D341Med (cell line): ENCODE data around the gene RAB4B.
"Not testable (repeated sequence)": the region's sequence is repeated elsewhere in the genome, so short reads cannot be mapped to it uniquely, and the experiment has no call there.

Source experiments
- DNase-seq: peaks from one replicate; pipeline ENCODE4 v3.0.0; 2012; ENCODE audit warnings: low spot score

RAB4B gene

GRCh38 chr19:40803857-40804782 is 26.1 kb downstream of the RAB4B start:
- DNase-seq = no peak

- peak; percentile 53 for DNase-seq
Measured at GRCh38 chr19:40804783-40805242, 26.8 kb downstream of the RAB4B start.

DNA sequence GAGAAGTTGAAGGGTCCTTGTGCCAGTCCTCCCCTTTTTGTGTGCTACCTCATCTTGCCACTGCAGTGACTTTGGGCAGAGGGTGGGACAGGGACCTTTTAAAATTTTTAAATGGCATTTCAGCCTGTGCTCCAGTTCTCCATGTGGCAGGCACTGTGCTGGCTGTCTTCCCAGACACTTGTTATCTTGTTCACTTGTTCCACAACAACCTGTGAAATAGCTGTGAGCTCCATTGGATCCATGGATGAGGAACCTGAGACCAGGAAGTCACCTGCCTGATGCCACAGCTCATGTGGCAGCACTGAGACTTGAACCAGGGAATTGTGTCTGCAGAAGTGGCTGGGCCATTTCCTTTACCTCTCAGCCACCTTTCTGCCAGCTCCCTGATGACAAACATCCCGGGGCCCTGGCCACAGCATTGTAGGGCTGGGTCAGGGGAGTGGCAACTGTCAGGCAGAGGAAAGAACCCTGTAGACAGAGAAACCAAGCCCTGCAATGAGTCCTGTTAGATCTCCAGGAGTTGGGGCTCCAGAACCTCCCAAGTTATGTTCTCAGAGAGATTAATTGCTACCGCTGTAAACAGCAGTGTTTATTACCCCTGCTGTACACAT is 27.3 kb downstream of the RAB4B start:
- no peak for DNase-seq

GRCh38 chr19:40806423-40807146 is 28.5 kb downstream of the RAB4B start:
- DNase-seq = peak; percentile 81

DNA sequence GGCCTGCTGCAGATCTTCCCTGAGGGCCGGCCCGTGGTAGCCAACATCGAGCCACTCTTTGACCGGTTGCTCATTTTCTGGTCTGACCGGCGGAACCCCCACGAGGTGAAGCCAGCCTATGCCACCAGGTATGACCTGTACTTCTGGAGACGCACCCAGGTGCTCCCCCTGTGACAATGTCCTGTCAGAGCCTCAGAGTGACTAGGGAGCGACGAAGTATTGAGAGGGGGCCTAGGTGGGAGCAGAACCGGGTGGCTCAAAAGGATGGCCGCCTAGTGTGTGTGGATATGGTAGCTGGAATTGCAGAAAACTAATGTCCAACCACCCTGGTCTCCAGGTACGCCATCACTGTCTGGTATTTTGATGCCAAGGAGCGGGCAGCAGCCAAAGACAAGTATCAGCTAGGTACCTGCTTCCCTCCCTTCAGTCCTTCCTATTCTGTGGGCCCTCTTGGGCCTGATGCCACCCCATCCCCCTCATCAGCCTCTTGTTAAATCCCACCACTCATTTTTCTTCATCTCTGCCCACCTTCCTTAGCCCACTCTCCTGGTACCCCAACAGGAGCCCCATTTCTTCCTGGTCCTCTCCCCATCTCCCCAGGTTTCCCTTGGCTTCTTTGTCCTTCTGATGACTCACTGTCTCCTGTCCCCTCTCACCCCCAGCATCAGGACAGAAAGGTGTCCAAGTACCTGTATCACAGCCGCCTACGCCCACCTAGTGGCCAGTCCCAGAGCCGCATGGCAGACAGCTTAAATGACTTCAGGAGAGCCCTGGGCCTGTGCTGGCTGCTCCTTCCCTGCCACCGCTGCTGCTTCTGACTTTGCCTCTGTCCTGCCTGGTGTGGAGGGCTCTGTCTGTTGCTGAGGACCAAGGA is 29.3 kb downstream of the RAB4B start:
- peak; percentile 50 for DNase-seq

GRCh38 chr19:40808021-40808325 is 29.9 kb downstream of the RAB4B start:
- no peak for DNase-seq

GRCh38 chr19:40808497-40808896 is 30.4 kb downstream of the RAB4B start:
- DNase-seq = no peak

DNA sequence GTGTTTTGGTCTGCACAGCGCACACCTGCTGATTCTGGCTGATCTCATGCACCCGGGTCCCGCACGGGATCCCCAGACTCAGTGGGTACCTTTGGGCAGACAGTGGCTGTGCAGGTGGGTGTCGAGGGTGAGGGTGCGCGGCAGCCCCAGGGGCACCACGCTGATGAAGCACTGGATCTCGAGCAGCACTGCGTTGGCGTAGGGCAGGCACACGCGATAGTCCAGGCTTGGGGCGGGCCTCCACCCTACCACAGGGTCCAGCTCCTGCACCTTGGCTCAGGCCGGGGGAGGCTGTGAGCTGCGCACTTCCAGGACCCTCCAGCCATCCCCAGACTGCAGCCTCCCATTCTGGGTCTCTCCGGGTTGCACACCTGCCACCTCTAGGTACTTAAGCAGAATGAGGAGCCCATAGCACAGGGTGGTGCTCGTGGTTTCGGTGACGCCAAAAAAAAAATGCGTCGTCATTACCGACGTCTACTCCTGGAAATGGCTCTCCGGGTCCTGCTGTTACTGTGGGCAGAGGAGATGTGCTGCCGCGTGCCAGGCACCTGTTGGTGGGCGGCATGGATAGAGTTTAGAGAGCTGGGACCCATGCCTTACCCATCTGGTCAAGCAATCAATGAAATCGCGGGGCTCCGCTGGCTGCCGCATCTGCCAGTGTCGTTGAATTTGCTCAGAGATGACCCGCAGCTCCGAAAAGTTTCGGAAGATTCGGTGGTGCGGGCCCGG is 31.5 kb downstream of the RAB4B start:
- DNase-seq = no peak

DNA sequence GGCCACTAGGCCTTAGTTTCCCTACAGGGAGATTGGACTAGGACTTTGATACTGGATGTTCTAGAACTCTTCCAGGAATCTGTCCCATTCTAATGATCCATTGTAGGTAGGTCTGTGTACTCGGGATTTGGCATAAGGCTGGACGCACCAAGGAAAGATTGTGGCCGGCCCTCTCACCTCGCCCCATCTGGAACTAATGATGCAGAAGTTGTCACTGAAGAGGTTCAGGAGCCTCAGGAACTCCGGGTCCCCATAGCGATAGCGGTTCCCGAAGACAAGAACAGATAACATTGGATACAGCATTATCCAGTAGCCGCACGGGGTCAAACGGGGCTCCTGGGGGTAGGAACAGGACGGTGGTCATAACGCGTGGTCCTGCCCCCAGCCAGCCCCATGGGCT is 32.1 kb downstream of the RAB4B start:
- no peak for DNase-seq

GRCh38 chr19:40810649-40811408 is 32.8 kb downstream of the RAB4B start:
- not testable (repeated sequence) for DNase-seq

DNA sequence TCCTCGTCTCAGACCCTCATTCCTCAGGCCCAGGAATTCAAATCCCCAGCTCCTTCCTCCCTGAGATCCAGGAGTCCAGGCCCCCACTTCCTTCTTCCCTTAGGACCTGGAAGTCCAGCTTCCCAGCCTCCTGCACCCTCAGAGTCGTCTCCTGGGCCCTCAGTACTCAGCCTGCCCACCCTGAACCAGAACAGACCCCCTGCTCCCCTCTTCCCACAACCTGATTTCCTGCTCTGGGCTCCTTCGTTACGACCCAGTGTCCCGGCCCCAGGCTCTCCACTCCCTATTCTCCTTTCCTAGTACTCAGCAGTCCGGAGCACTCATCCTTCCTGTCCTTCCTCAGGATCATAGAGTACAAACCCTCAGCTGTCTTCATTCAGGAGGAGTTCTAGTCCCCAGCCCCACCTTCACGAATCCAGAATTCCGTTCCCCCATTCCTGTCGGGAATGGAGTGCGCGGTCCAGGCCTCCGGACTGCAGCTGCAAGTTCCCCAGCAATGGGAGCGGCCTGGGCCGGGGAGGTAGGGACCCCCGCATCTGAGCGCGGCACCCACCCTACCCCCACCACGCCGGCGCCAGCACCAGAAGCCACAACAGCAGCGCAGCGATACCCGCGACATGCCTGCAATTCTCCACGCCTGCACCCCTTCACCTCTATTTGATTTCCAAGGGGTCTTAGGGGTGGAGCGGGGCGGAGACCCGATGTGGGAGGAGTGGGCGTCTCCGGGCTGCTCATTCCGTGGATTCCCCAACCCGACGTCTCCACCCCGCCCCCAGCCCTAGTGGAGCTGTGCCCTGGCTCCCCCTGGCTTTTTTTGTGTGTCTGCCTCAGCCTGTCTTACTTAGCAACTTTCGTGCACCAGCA is 33.7 kb downstream of the RAB4B start:
- DNase-seq = no peak

DNA sequence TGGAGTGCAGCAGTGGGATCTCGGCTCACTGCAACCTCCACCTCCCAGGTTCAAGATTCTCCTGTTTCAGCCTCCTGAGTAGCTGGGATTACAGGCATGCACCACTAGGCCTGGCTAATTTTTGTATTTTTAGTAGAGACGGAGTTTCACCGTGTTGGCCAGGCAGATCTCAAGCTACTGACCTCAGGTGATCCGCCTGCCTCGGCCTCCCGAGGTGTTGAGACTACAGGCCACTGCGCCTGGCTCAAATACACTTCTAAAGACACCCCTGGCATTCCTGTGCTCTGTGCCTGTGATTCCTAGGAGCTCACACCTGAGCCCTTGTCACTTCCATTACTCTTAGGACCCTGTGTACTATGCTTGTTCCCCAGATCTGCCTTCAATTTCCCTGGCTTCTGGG is 34.5 kb downstream of the RAB4B start:
- DNase-seq = not testable (repeated sequence)

DNA sequence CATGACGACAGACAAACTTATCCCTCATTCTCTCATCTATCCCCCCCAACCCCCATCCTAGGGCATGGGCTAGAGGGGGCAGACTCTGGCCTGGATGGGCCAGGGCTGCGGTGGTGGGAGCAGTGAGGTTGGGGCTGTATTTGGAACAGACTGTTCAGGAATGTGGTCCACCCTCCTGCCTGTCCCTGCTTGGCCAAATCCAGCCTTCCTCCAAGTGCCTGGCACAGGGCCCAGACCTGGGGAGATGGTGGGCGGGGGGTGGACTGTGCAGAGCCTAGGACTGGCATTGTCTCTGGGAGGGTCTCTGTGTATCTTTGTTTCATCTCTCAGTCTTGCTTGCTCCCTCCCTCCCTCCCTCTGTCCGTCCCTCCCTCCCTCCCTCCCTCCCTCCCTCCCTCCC is 35.1 kb downstream of the RAB4B start:
- no peak for DNase-seq

DNA sequence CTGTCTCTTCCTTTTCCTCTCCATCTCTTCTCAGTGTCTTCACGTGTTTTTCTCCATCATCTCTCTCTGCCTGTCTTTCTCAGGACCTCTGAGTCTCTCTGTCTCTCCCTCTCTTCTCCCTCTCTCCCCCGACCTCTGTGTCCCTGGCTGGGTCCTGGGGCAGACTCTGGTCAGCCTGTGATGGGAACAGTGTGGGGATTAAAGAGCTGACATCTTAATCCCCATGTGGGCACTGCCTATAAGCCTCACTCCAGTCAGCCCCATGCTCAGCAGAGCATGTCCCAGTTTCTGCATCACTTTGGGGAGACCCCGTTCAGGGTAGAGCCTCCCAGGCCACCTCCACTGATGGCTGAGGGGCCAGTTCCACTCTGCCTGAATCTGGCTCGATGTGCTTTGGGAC is 37.2 kb downstream of the RAB4B start:
- DNase-seq = no peak

DNA sequence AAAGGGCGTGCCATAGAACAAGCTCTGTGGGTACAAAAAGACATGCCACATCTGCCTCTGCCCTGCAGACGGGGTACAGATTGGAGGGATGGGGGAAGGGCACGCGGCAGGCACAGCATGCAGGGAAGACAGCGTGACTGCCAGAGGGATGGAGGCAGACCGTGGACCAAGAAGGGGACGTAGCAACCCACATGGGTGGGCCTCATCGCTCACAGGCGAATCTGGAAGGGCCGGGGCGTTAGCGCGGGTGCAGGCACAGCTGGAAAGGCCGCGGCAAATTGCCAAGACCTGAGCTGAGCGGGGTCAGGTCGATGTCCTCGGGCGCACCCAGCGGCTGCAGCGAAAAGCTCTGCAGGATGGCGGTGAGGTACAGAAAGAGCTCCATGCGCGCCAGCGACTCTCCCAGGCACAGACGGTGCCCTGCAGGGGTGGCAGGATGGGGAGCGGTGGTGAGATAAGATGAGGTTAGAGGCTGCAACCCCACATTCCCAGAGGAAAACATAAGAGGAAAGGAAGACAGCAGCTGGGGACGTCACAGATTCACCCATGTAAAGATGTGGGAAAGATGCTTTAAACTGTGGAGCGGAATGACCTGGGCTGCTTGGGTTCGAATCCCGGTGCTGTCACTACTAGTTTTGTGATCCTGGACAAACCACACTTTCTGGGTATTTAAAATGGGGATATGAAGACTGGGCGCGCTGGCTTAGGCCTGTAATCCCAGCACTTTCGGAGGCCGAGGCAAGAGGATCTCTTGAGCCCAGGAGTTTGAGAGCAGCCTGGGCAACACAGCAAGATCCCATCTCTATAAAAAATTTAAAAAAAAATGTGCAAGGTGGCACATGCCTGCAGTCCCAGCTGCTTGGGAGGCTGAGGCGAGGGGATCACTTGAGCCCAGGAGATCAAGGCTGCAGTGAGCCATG is 40.7 kb downstream of the RAB4B start:
- DNase-seq = peak; percentile 67

DNA sequence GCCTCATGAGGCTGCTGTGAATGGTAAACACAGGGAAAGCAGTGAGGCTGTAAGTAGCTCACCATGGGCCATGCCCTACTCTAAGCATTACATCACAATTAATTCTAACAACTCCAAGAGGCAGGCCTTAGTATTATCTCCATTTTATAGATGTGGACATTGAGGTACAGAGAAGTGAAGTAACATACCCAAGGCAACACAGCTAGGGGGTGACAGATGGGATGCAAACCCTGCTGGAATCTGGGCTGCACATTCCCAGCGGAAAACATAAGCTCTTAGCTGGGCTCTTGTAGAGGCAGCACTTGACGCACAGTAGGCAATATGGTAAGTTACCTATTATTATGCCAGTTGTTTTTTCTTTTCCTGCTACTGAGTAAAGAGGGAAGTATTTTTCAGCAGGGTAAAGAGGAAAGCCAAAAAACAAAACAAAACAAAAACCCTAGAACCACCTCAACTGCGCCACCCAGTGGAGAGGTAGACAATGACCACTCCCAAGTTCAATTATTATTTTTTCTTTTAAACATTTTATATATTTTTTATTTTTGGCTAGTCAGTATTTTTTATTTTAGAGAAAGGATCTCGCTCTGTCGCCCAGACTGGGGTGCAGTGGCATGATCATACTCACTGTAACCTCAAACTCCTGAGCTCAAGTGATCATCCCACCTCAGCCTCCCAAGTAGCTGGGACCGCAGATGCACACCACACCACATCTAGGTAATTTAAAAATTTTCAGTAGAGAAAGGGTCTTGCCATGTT is 41.6 kb downstream of the RAB4B start:
- DNase-seq = not testable (repeated sequence)

DNA sequence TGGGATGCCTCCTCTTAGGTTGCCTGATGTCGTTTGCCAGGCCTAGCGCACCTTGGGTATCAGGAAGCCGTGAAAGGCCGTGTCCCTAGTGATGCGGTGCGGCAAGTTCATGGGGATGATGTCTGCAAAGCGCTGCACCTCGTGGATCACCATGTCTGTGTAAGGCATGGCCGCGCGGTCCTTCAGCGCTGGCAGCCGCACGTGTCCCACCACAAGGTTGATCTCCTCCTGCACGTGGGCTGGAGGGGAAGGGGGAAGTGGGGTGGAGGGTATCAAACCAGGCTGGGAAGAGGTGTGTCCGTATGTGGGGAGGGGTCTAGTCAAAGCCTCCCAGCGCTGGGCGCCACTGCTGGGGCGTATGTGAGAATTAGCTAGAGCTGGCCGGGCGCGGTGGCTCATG is 44.1 kb downstream of the RAB4B start:
- no peak for DNase-seq
